Measurements from ENCODE around the gene LY6G6C.

The LY6G6C gene

GRCh38 chr6:31700740-31701401, 20.7 kb downstream of the LY6G6C start:
- no peak overlapping the region for H3K27ac ChIP-seq
- TF ChIP-seq CTCF (conservative IDR thresholded peaks at IDR 0.05) (no peak), ZFX (IDR thresholded peaks at IDR 0.05) (no peak)

GRCh38 chr6:31697555-31697954, 24.0 kb downstream of the LY6G6C start:
- no peak overlapping the region for H3K27ac ChIP-seq
- TF ChIP-seq CTCF (conservative IDR thresholded peaks at IDR 0.05) (no peak), ZFX (IDR thresholded peaks at IDR 0.05) (no peak)

GRCh38 chr6:31693535-31693934, 28.0 kb downstream of the LY6G6C start:
- H3K27ac ChIP-seq, result no peak overlapping the region
- TF ChIP-seq ZFX (IDR thresholded peaks at IDR 0.05), result no peak
- TF ChIP-seq CTCF (conservative IDR thresholded peaks at IDR 0.05), result no peak

GRCh38 chr6:31692886-31693285, 28.7 kb downstream of the LY6G6C start:
- no peak for TF ChIP-seq ZFX (IDR thresholded peaks at IDR 0.05)
- no peak for TF ChIP-seq CTCF (conservative IDR thresholded peaks at IDR 0.05)
- H3K27ac ChIP-seq, result no peak overlapping the region

DNA sequence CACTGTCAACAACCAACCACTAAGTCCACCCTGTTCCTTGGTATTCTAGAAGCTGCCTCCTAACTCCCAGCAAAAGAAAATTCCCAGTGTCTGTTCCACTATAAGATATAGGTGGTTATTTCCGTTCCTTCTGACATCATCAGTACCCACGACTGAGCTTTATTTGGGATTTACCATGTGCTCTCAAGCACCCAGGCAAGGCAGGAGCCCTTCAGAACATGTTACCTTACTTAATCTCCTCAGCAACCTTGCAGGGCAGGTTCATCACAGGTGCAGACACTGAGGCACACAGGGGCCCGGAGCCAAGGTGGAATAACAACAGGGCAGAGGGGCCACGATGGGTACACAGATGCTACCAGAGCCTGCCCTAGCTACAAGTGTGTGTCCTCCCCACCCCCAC, 29.2 kb downstream of the LY6G6C start:
- no peak for TF ChIP-seq ZFX (IDR thresholded peaks at IDR 0.05)
- TF ChIP-seq CTCF (conservative IDR thresholded peaks at IDR 0.05), result no peak
- no peak overlapping the region for H3K27ac ChIP-seq

- no peak overlapping the region for H3K27ac ChIP-seq
- TF ChIP-seq ZFX (IDR thresholded peaks at IDR 0.05) (no peak), CTCF (conservative IDR thresholded peaks at IDR 0.05) (no peak)
Measured at GRCh38 chr6:31691564-31692108, 29.9 kb downstream of the LY6G6C start.

DNA sequence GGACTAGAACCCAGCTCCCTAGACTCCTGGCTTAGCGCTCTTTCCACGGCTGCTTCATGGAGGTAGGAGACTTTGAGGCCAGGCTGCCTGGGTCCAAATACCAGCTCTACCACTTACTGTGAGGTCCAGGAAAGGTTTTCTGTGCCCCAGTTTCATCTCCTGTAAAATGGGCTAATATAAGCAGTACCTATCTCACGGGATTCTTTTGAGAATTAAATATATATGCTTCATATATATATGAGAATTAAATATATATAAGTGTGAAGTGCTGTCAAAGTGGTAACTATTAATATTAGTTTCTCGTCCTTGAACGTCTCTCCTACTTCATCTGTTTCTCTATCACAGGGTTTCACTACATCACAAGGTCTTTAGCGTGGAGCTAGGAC, 30.5 kb downstream of the LY6G6C start:
- no peak for TF ChIP-seq ZFX (IDR thresholded peaks at IDR 0.05)
- TF ChIP-seq CTCF (conservative IDR thresholded peaks at IDR 0.05), result no peak
- no peak overlapping the region for H3K27ac ChIP-seq

All from C4-2B (cell line).